HG03135 (cell line): ENCODE measurements around the gene ANKH.
A peak's percentile ranks its signal among the peaks of the same experiment; 100 is the strongest.
"Not testable (repeated sequence)": the region's sequence is repeated elsewhere in the genome, so short reads cannot be mapped to it uniquely, and the experiment has no call there.

Source experiments
- ATAC-seq: cut with Tn5 transposase; IDR thresholded peaks from one replicate; pipeline ENCODE4 v1.9.1; 2021; ENCODE audit warnings: mild to moderate bottlenecking, moderate library complexity; ENCODE audit not compliant: unreplicated experiment

The ANKH gene

GRCh38 chr5:14871214-14872069 lies at the start of gene ANKH:
ANKH (minus strand) TSS chr5:14871778; CDS start chr5:14871447, 331 bp downstream.
- ATAC-seq = peak; percentile 93

- ATAC-seq = no peak
These were observed 48.5 kb upstream of the ANKH start for GRCh38 chr5:14920121-14920520.

DNA sequence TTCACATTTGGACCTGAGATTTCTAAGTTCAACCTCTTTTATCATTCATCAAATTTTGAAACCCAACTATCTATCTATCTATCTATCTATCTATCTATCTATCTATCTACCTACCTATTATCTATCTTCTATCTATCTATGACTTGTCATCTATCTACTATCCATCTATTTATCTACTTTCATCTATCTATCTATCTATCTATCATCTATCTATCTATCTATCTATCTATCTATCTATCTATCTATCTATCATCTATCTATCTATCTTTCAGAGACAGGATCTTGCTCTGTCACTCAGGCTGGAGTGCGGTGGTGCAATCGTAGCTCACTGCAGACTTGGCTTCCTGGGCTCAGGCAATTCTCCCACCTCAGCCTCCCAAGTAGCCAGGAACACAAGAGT lies 47.5 kb upstream of the ANKH start:
- ATAC-seq = not testable (repeated sequence)

- no peak for ATAC-seq
These were observed 46.1 kb upstream of the ANKH start for GRCh38 chr5:14917719-14918118.

DNA sequence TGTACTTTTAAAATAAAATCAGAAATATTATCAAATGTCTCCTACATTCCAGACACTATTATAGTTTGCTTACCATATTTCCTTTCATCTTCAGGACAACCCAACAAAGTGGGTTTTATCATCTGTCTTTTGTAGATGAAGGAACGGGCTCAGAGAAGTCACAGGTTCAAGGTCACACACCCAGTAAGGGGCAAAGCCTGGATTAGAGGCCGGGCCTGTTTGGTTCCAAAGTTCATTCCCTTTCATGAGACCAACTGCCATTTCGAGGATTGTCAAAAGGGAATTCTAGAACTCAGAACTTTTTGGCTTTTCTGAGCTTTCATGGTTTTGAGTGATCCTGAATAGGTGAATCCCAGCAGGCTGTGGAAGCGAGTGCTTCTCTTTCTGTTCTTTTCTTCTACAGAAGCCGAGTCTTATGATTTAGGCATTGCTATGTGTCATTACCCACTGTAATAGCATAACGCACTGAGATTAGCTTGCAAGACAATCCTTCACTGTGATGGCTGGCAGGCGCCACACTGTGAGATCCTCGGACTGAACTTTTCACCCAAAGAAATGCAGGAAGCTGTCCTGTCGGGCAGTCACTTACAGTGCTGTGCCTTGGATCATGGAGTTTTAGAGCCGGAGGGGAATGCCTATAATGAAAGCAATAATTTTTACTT lies 43.8 kb upstream of the ANKH start:
- no peak for ATAC-seq

DNA sequence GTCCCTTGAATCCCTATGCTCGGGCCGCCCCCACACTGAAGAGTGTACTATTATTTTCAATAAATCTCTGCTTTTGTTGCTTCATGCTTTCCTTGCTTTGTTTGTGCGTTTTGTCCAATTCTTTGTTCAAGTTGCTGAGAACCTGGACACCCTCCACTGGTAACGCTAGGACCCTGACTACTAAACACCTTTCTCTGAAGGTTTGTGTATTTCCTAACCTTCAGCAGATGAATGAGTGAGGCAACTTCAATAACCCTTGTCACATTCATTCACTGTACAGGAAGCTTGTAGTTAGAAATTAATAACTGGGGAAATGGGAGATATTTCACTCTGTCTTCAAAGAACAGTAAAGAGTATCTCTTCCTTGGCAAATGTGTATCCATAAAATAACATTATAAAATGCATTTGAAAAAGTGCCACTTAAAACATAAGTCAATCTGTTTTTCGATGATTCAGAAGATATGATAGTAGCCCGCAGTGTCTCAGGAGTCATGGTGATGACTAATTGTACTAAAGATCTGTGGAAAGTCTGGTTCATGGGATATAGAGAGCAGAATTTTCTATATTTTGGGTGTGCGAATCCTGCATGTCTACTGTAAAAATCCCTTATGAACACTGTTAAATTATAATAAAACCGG lies 43.2 kb upstream of the ANKH start:
- ATAC-seq = no peak

DNA sequence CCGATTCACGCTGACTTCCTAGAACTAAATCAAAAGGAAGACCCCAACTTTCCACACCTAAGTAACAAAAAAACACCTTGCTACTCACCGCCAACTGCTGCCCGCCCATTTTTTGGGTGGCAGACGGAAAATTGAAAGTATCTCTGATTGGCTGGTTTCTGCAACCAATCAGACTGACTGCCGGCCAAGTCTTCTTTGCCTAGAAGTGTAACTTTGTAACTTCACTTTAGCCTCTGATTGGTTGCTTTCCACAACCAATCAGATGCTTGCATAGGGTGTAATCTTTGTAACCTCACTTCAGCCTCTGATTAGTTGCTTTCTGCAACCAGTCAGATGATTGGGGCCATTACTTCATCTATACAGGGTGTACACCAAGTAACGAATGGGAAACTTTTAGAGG lies 42.6 kb upstream of the ANKH start:
- ATAC-seq = no peak

DNA sequence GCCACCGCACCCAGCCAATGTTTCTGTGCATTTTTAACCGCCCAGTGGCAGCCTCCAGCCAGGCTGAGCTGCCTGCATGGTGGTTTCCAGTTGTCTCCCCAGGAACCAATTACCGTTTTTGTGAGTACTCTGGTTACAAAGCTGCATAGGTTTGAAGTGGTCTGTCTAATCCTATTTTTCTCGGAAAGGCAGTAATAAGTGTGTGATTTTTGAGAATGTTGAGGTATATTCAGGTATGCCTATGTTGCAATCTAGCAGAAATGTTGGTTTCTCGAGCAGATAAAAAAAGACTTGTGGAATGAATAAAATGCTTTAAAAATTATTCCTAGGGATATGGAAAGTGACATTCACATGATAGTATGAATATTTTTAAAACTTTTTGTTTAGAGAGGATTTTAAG lies 41.5 kb upstream of the ANKH start:
- no peak for ATAC-seq

DNA sequence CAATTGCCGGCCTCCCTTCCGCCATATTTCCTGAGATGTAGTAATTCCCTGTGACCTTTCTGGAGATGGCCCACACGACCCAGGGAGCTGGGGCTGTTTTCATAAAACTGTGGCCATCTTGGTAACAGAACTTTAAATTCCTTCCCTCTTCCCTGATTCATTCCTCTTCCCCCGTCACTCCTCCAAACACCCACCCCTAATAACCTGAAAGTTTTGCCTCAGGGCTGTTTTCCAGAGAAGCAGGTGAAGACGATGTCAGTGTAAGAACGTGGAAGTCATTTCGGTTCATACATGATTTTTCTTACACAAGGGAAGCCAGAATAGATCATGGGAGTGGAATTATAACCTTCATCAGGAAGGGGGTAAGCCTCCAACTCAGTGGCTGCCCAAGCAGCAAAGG lies 40.6 kb upstream of the ANKH start:
- ATAC-seq = no peak

DNA sequence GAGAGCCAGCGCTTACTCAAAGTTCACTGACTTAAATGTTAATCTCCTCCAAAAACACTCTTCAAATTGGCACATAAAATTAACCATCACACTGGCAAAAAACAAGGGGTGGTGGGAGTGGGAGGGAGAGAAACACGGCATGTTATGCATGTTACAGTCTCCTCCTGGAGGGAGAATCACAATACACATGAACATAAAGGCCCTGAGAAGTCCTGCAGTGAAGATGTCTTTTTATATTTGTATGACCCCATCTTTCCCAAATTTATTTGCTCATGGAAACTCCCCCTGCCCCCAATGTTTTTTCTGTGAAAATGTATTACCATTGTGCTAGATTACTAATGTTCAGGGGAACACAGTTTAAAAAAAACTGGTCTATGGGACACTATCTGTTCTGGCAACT lies 37.8 kb upstream of the ANKH start:
- no peak for ATAC-seq

GRCh38 chr5:14908172-14908571 lies 36.6 kb upstream of the ANKH start:
- ATAC-seq = no peak

DNA sequence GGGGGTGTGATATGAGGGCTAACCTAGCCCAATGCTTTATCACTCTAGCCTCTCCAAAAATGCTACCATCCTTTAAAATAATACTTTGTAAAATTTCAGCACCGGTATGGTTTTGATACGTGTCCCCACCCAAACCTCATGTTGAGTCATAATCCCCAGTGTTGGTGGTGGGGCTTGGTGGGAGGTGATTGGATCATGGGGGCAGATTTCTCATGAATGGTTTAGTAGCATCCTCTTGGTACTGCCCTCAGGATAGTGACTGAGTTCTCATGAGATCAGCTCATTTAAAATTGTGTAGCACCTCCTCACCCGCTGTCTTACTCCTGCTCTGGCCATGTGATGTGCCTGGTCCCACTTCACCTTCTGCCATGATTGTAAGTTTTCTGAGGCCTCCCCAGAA lies 35.0 kb upstream of the ANKH start:
- ATAC-seq = no peak

DNA sequence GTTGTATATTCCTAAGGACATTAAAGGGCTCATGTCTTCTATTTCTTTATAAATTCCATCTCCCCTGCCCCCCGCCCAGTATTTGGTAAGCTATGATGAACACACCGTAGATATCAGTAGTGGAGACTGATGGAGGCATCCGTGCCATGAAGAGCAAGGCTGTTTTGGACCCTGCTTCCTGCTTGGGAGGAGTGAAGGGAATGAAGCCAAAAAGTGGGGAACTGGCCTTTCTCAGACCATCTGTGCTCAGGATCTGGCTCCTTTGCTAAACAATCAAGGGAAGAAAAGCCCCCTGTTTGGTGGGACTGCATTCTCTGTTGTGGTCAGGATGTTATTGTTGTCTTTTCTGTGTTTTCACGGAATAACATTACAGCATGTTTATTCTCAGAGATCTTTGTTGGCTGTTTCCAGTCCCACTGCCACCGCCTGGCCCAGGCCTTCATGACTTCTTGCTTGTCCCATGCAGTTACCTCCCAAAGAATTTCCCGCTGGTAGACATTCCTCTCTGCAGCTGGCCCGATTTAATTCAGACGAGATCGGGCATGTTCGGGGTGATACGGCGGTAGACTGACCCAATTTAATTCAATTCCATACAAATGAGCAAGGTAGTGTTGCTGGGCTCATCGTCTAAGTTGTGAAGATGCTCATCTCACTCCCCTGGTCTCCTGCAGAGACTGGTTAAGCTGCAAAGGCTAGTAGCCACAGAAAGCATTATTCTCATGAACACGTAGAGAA lies 31.4 kb upstream of the ANKH start:
- no peak for ATAC-seq

- no peak for ATAC-seq
These were observed 30.0 kb upstream of the ANKH start for GRCh38 chr5:14901462-14902051.

- ATAC-seq = no peak
These were observed 29.3 kb upstream of the ANKH start for GRCh38 chr5:14900693-14901461.

- ATAC-seq = no peak
These were observed 24.6 kb upstream of the ANKH start for GRCh38 chr5:14896131-14896530.

DNA sequence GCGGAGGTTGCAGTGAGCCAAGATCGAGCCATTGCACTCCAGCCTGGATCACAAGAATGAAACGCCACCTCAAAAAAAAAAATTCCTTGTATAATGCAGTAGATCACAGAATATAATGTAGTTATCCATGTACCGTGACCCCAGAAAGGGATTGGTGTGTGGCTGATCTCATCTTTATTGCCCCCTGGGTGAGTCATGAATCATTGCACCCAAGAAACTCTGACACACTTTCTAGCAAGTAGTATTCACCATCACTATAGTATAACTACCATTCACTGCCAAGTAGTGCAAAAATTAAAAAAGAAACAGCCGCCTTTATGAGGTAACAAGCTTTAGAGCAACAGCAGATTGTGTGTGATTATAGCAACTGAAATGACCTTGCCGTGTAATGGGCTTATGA lies 23.7 kb upstream of the ANKH start:
- no peak for ATAC-seq

DNA sequence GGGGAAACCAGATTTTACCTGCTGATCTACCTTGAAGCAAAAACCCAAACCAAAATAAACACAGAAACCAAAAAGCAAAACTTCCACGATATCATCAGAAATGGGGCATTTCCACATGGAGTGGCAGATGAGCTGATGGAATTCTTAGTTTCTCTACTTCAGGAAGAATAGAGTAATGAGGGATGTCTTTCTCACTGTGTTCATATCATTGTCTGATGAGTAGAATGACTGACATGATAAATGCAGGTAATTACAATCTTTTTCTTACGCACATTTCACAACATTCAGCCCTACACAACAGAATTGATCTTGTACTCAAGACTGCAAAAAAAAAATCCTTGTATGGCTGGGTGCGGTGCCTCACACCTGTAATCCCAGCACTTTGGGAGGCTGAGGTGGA lies 23.2 kb upstream of the ANKH start:
- no peak for ATAC-seq

DNA sequence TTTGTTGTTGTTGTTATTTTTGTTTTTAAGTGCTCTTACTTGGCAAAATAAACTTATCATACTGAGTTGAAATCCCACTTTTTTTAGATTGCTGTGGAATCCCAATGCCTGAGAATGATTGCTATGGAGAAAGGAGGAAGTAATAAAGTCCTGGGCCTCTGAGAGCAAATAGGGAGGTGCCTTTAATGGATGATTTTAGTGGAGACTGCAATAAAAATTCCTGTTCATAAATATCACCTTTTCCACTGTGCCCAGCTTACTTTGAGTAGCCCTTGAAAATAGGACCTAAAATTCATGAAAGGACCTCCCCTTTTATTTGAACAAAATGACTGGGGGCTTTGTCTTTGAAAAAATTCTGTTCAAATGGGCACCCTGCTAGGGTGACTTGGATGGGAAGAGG lies 21.8 kb upstream of the ANKH start:
- no peak for ATAC-seq

- ATAC-seq = no peak
These were observed 19.3 kb upstream of the ANKH start for GRCh38 chr5:14890846-14891245.
